Heart right ventricle (tissue), 16 donors: ENCODE data around the gene STAT6. TPM values are rescaled to one million over a fixed set of nuclear protein-coding genes. Genes with fewer than 3 reads are reported as not detected.
A peak's percentile ranks its signal among the peaks of the same experiment; 100 is the strongest.

Experiments
- ATAC-seq, 8 donors: fragments of 200-7000 bp; cut with Tn5 transposase; one replicate each; pipeline ENCODE4 v1.9.1; 2020; ENCODE audit warnings: mild to moderate bottlenecking in 8 of 8, moderate library complexity in 8 of 8, moderate number of reproducible peaks in 1 of 8
- DNase-seq, 2 donors: peaks; one replicate each; pipeline ENCODE4 v3.0.0-alpha.2; 2020
- H3K27ac ChIP-seq, 10 donors: fragments of 200-600 bp; sonication (generic) in 2 of 10; one replicate each; pipeline versions ENCODE4 v1.5.0 to v1.8.0; 2020 to 2022; ENCODE audit warnings: mild to moderate bottlenecking in 3 of 10
- H3K27me3 ChIP-seq, 7 donors: fragments of 200-600 bp; one replicate each; pipeline ENCODE4 v1.8.0; 2021 to 2022; ENCODE audit warnings: mild to moderate bottlenecking in 2 of 7
- H3K36me3 ChIP-seq, 9 donors: fragments of 200-600 bp; sonication (generic) in 1 of 9; one replicate each; pipeline versions ENCODE4 v1.5.0 to v1.8.0; 2020 to 2022; ENCODE audit warnings: mild to moderate bottlenecking in 2 of 9
- H3K4me1 ChIP-seq, 9 donors: fragments of 200-600 bp; sonication (generic) in 1 of 9; one replicate each; pipeline versions ENCODE4 v1.5.0 to v1.8.0; 2020 to 2022; ENCODE audit warnings: mild to moderate bottlenecking in 4 of 9
- H3K4me3 ChIP-seq, 10 donors: fragments of 200-600 bp; sonication (generic) in 2 of 10; one replicate each; pipeline versions ENCODE4 v1.5.0 to v1.8.0; 2020 to 2022; ENCODE audit warnings: mild to moderate bottlenecking in 7 of 10, moderate library complexity in 2 of 10
- H3K9me3 ChIP-seq, 11 donors: fragments of 200-600 bp in 10 of 11; sonication (generic) in 2 of 11; one replicate each; pipeline versions ENCODE4 v1.5.0 to v1.8.0; 2013 to 2022; ENCODE audit warnings: mild to moderate bottlenecking in 2 of 11, control low read depth in 1 of 11, moderate library complexity in 1 of 11
- WGBS, 2 donors: extraction: QIAGEN DNeasy Blood & Tissue Kit; methylation state at CpG; one replicate each; pipeline ENCODE4 v1.1.7; 2013; ENCODE audit warnings: inconsistent platforms in 1 of 2; 5-methylcytosine and 5-hydroxymethylcytosine counted together
- intact Hi-C, 10 donors: fragments of 100-400 bp; cut with DNase I; formaldehyde crosslinking; loops; one replicate each; pipeline versions ENCODE4 v1.11.1 to v1.14.2; 2022
- polyA plus RNA-seq, 2 donors: library from polyadenylated mRNA; stranded (reverse); fragments of 200-250 nt; gene quantifications; one replicate each; pipeline ENCODE4 v1.2.3, GENCODE V29; 2013
- total RNA-seq, 10 donors: library from RNA; stranded (reverse); fragmentation: NEBNext Ultra II Directional in 3 of 10; extraction: Animal tissue kit (Norgen Biotek cat#: 25700) in 3 of 10; gene quantifications; one replicate each; pipeline versions ENCODE4 v1.2.1 to v1.2.4, GENCODE V29; 2021 to 2023
- TF ChIP-seq, protein P1 (sequence below), 9 donors: fragments of 200-600 bp; sonication (generic) in 2 of 9; IDR thresholded peaks; one replicate each; pipeline versions ENCODE4 v1.5.0 to v1.8.0; 2021 to 2022; ENCODE audit warnings: antibody characterized with exemption in 9 of 9, mild to moderate bottlenecking in 5 of 9, moderate library complexity in 1 of 9
- donor health status: Arrhythmogenic right ventricular cardiomyopathy.
- donor health status: ischemic (EF 13 %, LVEDD 7.1; RV severe dilation, severe dysfunction).
- donor health status: healthy with polysubstance abuse.
- donor health status: DM: no; HTN: yes; CAD: no.
- donor health status: DM: no; HTN: no; CAD: no.
- donor health status: ischemic (EF 25% LVEDD 6.9; RV normal size, moderate dysfunction).
- donor health status: ischemic (EF 25% LVEDD 5.7; RV mildly dilated, moderate dysfunction).
- donor health status: healthy.
- donor health status: DM: yes; HTN: yes; CAD: no.
- donor health status: Ischemic cardiomyopathy.
- donor health status: ischemic (EF 35%, LVEDD 5.7; RV mildly dilated, moderate dysfunction).
- donor health status: nonischemic (EF 11% LVEDD 7.7; RV severe dilation, severe dysfunction).
- donor health status: DM: yes; HTN: yes; CAD: no.
- donor health status: PGD.
- donor health status: ischemic (EF 29% LVEDD 5.4; RV normal size, mild dysfunction).
- donor health status: nonischemic (EF 23%, LVEDD 6.1; RV moderate dilation, normal function).

Gene STAT6
- total and polyA plus RNA-seq, 12 donors: 23.3 to 77.8 (median 38.0) TPM

DNA sequence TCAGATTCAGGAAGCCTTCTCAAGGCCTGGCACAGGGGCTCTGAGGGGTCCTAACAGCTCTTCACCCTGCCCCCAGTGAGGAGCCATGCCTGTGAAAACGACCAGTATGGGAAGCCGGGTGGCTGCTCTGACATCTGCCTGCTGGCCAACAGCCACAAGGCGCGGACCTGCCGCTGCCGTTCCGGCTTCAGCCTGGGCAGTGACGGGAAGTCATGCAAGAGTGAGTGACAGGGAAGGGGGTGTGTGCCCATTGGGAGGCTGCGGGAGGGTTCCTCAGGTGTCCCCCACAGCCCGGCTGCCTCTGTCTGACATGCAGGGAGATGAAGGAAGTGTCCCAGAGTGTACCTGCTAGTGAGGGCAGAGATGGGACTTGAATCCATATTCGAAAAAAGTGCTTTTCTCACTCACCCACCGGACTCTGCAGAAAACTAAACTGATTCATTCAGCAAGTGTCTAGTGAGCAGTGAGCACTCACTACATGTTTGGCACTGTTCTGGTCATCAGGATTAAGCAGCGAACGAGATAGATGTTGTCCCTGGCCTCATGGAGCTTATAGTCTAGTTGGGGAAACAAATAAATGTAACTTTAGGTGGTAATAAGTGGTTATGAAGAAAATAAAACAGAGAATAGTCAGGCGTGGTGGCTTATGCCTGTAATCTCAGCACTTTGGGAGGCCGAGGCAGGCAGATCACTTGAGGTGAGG is 45.7 kb upstream of the STAT6 start:
- Histone ChIP-seq H3K36me3 (peaks cover 0 to 94% (median 56%) of the 10 kb centered on the region in 9 donors), H3K9me3 (no peaks in the 10 kb centered on the region), H3K27ac (peak overlapping the region in 4 of 10 donors; percentile 4 to 91 (median 29)), H3K4me1 (peaks cover 10 to 93% (median 27%) of the 10 kb centered on the region in 9 donors), H3K4me3 (no peak overlapping the region), H3K27me3 (no peaks in the 10 kb centered on the region)
- TF ChIP-seq, protein P1, sequence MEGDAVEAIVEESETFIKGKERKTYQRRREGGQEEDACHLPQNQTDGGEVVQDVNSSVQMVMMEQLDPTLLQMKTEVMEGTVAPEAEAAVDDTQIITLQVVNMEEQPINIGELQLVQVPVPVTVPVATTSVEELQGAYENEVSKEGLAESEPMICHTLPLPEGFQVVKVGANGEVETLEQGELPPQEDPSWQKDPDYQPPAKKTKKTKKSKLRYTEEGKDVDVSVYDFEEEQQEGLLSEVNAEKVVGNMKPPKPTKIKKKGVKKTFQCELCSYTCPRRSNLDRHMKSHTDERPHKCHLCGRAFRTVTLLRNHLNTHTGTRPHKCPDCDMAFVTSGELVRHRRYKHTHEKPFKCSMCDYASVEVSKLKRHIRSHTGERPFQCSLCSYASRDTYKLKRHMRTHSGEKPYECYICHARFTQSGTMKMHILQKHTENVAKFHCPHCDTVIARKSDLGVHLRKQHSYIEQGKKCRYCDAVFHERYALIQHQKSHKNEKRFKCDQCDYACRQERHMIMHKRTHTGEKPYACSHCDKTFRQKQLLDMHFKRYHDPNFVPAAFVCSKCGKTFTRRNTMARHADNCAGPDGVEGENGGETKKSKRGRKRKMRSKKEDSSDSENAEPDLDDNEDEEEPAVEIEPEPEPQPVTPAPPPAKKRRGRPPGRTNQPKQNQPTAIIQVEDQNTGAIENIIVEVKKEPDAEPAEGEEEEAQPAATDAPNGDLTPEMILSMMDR (IDR thresholded peaks at IDR 0.05): no peak
- 77 to 83% methylated on average over 16 of the region's 16 CpGs for WGBS, 2 donors
- intact Hi-C loops: no loop called here
- ATAC-seq (no peak), DNase-seq (peak in 1 of 2 donors; percentile 46)

DNA sequence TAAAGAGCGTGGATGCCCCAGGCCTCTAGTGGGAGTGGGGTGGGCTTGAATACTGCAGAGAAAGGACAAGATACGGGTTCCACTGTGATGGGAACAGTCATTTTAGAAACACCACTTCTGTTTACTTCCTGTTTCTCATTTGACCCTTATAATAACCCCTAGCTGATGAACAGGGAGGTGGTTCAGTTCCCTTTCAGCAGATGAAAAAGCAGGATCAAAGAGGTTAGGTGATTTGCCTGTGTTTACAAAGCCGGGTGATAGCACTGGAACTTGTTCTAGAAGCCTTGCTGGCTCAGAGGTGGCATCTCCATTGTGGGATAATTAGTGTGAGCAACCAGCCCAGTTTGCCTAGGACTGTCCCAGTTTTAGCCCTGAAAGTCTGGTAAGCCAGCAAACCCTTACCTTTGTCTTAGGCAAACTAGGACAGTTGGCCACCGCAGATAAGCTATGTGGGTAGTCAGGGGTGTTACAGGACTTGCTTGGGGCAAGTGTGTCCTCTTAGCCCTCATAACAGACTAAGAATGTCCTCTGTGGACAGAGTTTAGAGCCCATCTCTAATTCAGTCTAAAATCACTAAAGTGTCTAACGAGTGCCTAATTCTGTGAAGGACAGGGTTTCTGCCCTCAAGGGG is 43.8 kb upstream of the STAT6 start:
- TF ChIP-seq, protein P1 (IDR thresholded peaks at IDR 0.05): no peak
- WGBS, 2 donors: 86 to 90% methylated on average over 5 of the region's 5 CpGs
- no peak overlapping the region for H3K4me3 ChIP-seq
- peak overlapping the region in 2 of 10 donors; percentile 41 to 91 for H3K27ac ChIP-seq
- no peaks in the 10 kb centered on the region for H3K9me3 ChIP-seq
- H3K36me3 ChIP-seq: peaks cover 0 to 90% (median 39%) of the 10 kb centered on the region in 9 donors
- peaks cover 29 to 100% (median 46%) of the 10 kb centered on the region in 9 donors for H3K4me1 ChIP-seq
- no peak for DNase-seq
- no peaks in the 10 kb centered on the region for H3K27me3 ChIP-seq
- intact Hi-C loops: no loop called here
- ATAC-seq: no peak

DNA sequence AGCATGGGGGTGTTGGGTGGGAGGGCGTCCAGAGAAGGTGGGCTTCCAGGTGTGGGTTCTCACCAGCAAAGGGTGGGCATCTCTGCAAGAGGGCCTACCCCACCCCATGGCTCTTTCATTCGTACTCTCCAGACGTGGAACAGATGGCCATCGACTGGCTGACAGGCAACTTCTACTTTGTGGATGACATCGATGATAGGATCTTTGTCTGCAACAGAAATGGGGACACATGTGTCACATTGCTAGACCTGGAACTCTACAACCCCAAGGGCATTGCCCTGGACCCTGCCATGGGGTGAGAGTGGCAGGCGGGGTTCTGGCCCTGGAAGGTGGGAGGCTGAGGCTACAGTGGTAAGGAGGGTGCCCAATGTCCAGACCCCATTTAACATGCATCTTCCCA is 42.9 kb upstream of the STAT6 start:
- DNase-seq: peak in 1 of 2 donors; percentile 6
- 91 to 94% methylated on average over 6 of the region's 6 CpGs for WGBS, 2 donors
- peaks cover 0 to 86% (median 34%) of the 10 kb centered on the region in 9 donors for H3K36me3 ChIP-seq
- H3K27me3 ChIP-seq: no peaks in the 10 kb centered on the region
- intact Hi-C loops: no loop called here
- ATAC-seq: no peak
- peak overlapping the region in 2 of 10 donors; percentile 91 to 93 for H3K27ac ChIP-seq
- TF ChIP-seq, protein P1 (IDR thresholded peaks at IDR 0.05): no peak
- no peak overlapping the region for H3K4me3 ChIP-seq
- H3K9me3 ChIP-seq: no peaks in the 10 kb centered on the region
- H3K4me1 ChIP-seq: peaks cover 37 to 100% (median 55%) of the 10 kb centered on the region in 9 donors

DNA sequence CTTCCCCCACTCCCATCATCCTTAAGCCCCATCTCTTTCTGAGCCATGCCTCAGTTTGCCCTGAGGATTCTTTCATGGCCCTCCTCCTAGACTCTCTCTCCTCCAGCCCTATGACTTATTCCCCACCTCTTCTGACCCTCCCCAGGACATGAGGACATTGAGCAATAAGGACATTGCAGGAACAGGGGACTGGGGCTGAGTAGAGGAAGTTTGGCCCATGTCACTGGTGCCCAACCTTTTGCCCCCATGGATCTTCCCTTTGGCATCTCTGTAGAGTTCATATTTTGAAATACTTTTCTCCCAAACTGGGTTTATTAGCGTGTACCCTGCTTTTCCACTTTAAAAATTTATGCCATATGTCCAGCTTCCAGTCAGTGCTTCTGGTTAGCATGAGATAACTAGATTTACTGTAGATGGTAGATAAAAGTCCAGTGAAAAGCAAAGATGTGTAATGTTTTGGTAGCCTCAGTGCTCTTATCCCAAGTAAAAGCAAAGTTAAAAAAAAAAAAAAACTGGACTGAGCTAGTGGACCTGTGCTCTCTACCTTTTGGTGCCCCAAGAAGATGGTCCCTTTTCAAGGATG is 42.3 kb upstream of the STAT6 start:
- 91 to 97% methylated on average over 1 of the region's 1 CpG for WGBS, 2 donors
- DNase-seq (peak in 1 of 2 donors; percentile 2), ATAC-seq (peak in 1 of 8 donors; percentile 11)
- H3K36me3 ChIP-seq: peaks cover 0 to 82% (median 31%) of the 10 kb centered on the region in 9 donors
- no peaks in the 10 kb centered on the region for H3K27me3 ChIP-seq
- H3K27ac ChIP-seq: peak overlapping the region in 7 of 10 donors; percentile 79 to 93 (median 85)
- peaks cover 39 to 100% (median 57%) of the 10 kb centered on the region in 9 donors for H3K4me1 ChIP-seq
- H3K9me3 ChIP-seq: no peaks in the 10 kb centered on the region
- intact Hi-C loops: no loop called here
- H3K4me3 ChIP-seq: no peak overlapping the region
- TF ChIP-seq, protein P1 (IDR thresholded peaks at IDR 0.05): no peak
